Type B pancreatic cell (in vitro differentiated cells): ENCODE results near the gene PSEN2. TPM values are rescaled to one million over a fixed set of nuclear protein-coding genes. Genes with fewer than 3 reads are reported as not detected.

Experiments used
- DNase-seq: peaks from one replicate; pipeline ENCODE4 v3.0.0; 2021; ENCODE audit warnings: mixed read lengths; ENCODE audit not compliant: unreplicated experiment; ENCODE audit errors: extremely low spot score
- H3K27ac Mint-ChIP-seq: 2 replicates; pipeline ENCODE4 v1.8.0; 2021; ENCODE audit warnings: mild to moderate bottlenecking, mixed read lengths
- H3K27me3 Mint-ChIP-seq: 2 replicates; pipeline ENCODE4 v1.8.0; 2021; ENCODE audit warnings: mixed read lengths
- H3K36me3 Mint-ChIP-seq: 2 replicates; pipeline ENCODE4 v1.8.0; 2021; ENCODE audit warnings: mixed read lengths
- H3K4me1 Mint-ChIP-seq: one replicate; pipeline ENCODE4 v1.8.0; 2021; ENCODE audit warnings: mixed read lengths; ENCODE audit not compliant: unreplicated experiment
- H3K4me3 Mint-ChIP-seq: 2 replicates; pipeline ENCODE4 v1.8.0; 2021; ENCODE audit warnings: mild to moderate bottlenecking, mixed read lengths
- H3K9me3 Mint-ChIP-seq: 2 replicates; pipeline ENCODE4 v1.8.0; 2021; ENCODE audit warnings: mixed read lengths
- total RNA-seq: library from RNA; stranded (reverse); gene quantifications from 2 replicates; pipeline ENCODE4 v1.2.1, GENCODE V29; 2021; ENCODE audit warnings: low replicate concordance
- TF ChIP-seq, protein P1 (sequence below): fragments of 200-600 bp; sonication (generic); conservative IDR thresholded peaks from 2 replicates; pipeline ENCODE4 v1.5.0; 2021; ENCODE audit warnings: antibody characterized with exemption, mild to moderate bottlenecking

Gene PSEN2
- total RNA-seq, 1 donor from 2014 or later = 22.6 TPM

GRCh38 chr1:226889616-226890330, 19.4 kb downstream of the PSEN2 start:
- no peak for DNase-seq
- TF ChIP-seq, protein P1, sequence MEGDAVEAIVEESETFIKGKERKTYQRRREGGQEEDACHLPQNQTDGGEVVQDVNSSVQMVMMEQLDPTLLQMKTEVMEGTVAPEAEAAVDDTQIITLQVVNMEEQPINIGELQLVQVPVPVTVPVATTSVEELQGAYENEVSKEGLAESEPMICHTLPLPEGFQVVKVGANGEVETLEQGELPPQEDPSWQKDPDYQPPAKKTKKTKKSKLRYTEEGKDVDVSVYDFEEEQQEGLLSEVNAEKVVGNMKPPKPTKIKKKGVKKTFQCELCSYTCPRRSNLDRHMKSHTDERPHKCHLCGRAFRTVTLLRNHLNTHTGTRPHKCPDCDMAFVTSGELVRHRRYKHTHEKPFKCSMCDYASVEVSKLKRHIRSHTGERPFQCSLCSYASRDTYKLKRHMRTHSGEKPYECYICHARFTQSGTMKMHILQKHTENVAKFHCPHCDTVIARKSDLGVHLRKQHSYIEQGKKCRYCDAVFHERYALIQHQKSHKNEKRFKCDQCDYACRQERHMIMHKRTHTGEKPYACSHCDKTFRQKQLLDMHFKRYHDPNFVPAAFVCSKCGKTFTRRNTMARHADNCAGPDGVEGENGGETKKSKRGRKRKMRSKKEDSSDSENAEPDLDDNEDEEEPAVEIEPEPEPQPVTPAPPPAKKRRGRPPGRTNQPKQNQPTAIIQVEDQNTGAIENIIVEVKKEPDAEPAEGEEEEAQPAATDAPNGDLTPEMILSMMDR = no peak
- H3K9me3 Mint-ChIP-seq = no peaks in the 10 kb centered on the region
- H3K27ac Mint-ChIP-seq = no peak overlapping the region
- H3K4me3 Mint-ChIP-seq = no peak overlapping the region
- no peaks in the 10 kb centered on the region for H3K27me3 Mint-ChIP-seq
- H3K36me3 Mint-ChIP-seq = peaks cover 7% of the 10 kb centered on the region
- H3K4me1 Mint-ChIP-seq = no peaks in the 10 kb centered on the region

- H3K4me1 Mint-ChIP-seq = no peaks in the 10 kb centered on the region
- H3K27me3 Mint-ChIP-seq = no peaks in the 10 kb centered on the region
- H3K4me3 Mint-ChIP-seq = no peak overlapping the region
- TF ChIP-seq, protein P1 = no peak
- peaks cover 7% of the 10 kb centered on the region for H3K36me3 Mint-ChIP-seq
- no peaks in the 10 kb centered on the region for H3K9me3 Mint-ChIP-seq
- H3K27ac Mint-ChIP-seq = no peak overlapping the region
- DNase-seq = no peak
Measured at GRCh38 chr1:226890331-226891108, 20.1 kb downstream of the PSEN2 start.

DNA sequence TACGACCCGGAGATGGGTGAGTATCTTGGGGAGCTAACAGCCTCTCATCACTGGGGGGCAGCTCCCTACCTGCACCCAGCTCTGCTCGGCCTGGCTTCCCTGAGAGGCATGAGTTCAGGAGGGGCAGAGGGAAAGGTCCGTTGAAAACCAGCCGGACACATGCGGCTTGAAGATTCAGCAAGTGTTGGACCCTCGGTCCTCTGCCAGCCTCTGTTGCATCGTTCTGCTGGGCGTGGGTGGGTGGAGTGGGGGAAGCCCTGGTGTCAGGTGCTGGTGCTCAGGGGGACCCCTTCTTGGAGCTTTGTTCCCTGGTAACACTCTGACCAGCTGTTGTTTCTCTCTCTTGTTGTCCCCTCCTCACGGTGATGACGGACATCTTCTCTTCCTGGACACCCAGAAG, 20.9 kb downstream of the PSEN2 start:
- H3K9me3 Mint-ChIP-seq = no peaks in the 10 kb centered on the region
- TF ChIP-seq, protein P1 = no peak
- no peaks in the 10 kb centered on the region for H3K27me3 Mint-ChIP-seq
- no peak for DNase-seq
- H3K4me1 Mint-ChIP-seq = no peaks in the 10 kb centered on the region
- no peak overlapping the region for H3K4me3 Mint-ChIP-seq
- no peak overlapping the region for H3K27ac Mint-ChIP-seq
- H3K36me3 Mint-ChIP-seq = peaks cover 7% of the 10 kb centered on the region

DNA sequence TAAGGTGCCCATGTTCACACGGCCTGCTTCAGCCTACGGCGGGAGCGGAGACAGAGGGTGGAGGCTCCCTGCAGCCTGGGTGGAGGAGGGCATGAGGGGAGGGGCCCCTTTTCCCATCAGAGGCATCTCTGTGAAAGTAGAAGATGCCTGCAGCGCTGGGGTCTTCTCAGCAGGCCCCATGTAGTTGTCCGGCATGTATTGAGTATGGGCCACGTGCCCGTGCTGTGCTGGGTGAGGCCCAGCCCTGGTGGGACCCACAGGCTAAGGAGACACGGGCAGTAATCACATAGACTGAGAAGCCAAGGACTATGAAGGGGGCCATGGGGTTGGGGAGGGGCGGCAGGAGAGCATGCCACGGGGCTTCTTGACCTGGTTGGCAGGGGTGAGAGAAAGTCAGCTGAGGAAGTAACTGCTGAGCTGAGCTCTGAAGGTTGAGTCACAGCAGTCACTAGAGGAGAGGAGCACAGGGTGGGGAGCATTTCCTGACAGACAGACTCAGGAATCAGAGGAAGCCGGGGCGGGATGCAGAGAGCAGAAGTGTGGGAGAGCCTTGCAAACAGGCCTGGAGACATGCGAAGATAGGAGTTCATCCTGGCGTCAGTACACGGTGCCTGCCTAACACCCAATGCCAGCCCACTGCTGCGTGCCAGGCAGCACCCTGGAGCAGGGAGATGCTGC, 21.6 kb downstream of the PSEN2 start:
- no peak overlapping the region for H3K27ac Mint-ChIP-seq

GRCh38 chr1:226892524-226892875, 22.1 kb downstream of the PSEN2 start:
- Mint-ChIP-seq H3K36me3 (peaks cover 10% of the 10 kb centered on the region), H3K27ac (no peak overlapping the region), H3K4me1 (no peaks in the 10 kb centered on the region), H3K27me3 (no peaks in the 10 kb centered on the region), H3K9me3 (no peaks in the 10 kb centered on the region), H3K4me3 (no peak overlapping the region)
- no peak for DNase-seq
- TF ChIP-seq, protein P1 = no peak

More for the DNA sequence above, 21.6 kb downstream of the PSEN2 start:
- no peaks in the 10 kb centered on the region for H3K4me1 Mint-ChIP-seq
- peaks cover 10% of the 10 kb centered on the region for H3K36me3 Mint-ChIP-seq
- H3K4me3 Mint-ChIP-seq = no peak overlapping the region
- no peaks in the 10 kb centered on the region for H3K9me3 Mint-ChIP-seq
- no peak for DNase-seq
- TF ChIP-seq, protein P1 = no peak
- no peaks in the 10 kb centered on the region for H3K27me3 Mint-ChIP-seq
